Fibroblast of lung (primary cell): ENCODE measurements around the gene HNMT. TPM values are rescaled to one million over a fixed set of nuclear protein-coding genes. Genes with fewer than 3 reads are reported as not detected.

Source experiments
- DNase-seq, 2 donors: peaks; one replicate each; pipeline versions ENCODE4 v3.0.0 to v3.0.0-alpha.2; 2010; ENCODE audit warnings: low read depth in 2 of 2
- H2AFZ ChIP-seq: 2 replicates; pipeline ENCODE4 v1.5.1; 2012; ENCODE audit warnings: low read length, control low read depth, inconsistent platforms
- H3K27ac ChIP-seq: 2 replicates; pipeline ENCODE4 v1.5.1; 2011; ENCODE audit warnings: low read length, control low read depth; ENCODE audit not compliant: insufficient read depth
- H3K27me3 ChIP-seq: 2 replicates; pipeline ENCODE4 v1.5.1; 2011; ENCODE audit warnings: mild to moderate bottlenecking, low read length; ENCODE audit not compliant: control insufficient read depth, insufficient read depth
- H3K36me3 ChIP-seq: 2 replicates; pipeline ENCODE4 v1.5.1; 2011; ENCODE audit warnings: low read length; ENCODE audit not compliant: control insufficient read depth, insufficient read depth
- H3K4me1 ChIP-seq: 2 replicates; pipeline ENCODE4 v1.5.1; 2011; ENCODE audit warnings: low read length; ENCODE audit not compliant: control insufficient read depth, insufficient read depth; ENCODE audit errors: extremely low read depth
- H3K4me2 ChIP-seq: 2 replicates; pipeline ENCODE4 v1.5.1; 2011; ENCODE audit warnings: low read length, control low read depth; ENCODE audit not compliant: insufficient read depth; ENCODE audit errors: extremely low read depth
- H3K4me3 ChIP-seq, 4 experiments: fragments of 200-600 bp in 1 of 4; sonication (generic) in 1 of 4; replicated peaks in 1 of 4; 2 replicates each; pipeline ENCODE4 v1.5.1; 2011 to 2016; ENCODE audit warnings: low read length in 4 of 4, low read depth in 3 of 4, mild to moderate bottlenecking in 3 of 4, control low read depth in 2 of 4, inconsistent platforms in 1 of 4, mixed read lengths in 1 of 4; ENCODE audit not compliant: insufficient read depth in 1 of 4; ENCODE audit errors: control extremely low read depth in 1 of 4
- H3K79me2 ChIP-seq: 2 replicates; pipeline ENCODE4 v1.5.1; 2012; ENCODE audit warnings: mild to moderate bottlenecking, low read length, inconsistent platforms; ENCODE audit not compliant: control insufficient read depth, insufficient read depth
- H3K9ac ChIP-seq: 2 replicates; pipeline ENCODE4 v1.5.1; 2011; ENCODE audit warnings: mild to moderate bottlenecking, low read length, control low read depth; ENCODE audit not compliant: insufficient read depth
- H3K9me3 ChIP-seq: 2 replicates; pipeline ENCODE4 v1.5.1; 2012; ENCODE audit warnings: low read depth, low read length; ENCODE audit not compliant: control insufficient read depth, insufficient read depth
- H4K20me1 ChIP-seq: 2 replicates; pipeline ENCODE4 v1.5.1; 2011; ENCODE audit warnings: low read length; ENCODE audit not compliant: control insufficient read depth, insufficient read depth; ENCODE audit errors: extremely low read depth
- CTCF ChIP-seq, 2 donors: IDR thresholded peaks in 1 of 2; conservative IDR thresholded peaks in 1 of 2; 1 replicate in 1 of 2; 2 replicates in 1 of 2; pipeline ENCODE4 v1.5.1; 2011 to 2012; ENCODE audit warnings: low read length in 2 of 2, control low read depth in 1 of 2, inconsistent platforms in 1 of 2, low read depth in 1 of 2, mild to moderate bottlenecking in 1 of 2
- EZH2 ChIP-seq: IDR thresholded peaks from 2 replicates; pipeline ENCODE4 v1.5.1; 2012; ENCODE audit warnings: low read length, control low read depth, mild to moderate bottlenecking; ENCODE audit errors: missing control alignments
- polyA plus RNA-seq, 2 donors: library from polyadenylated mRNA; depleted of rRNA in 1 of 2; stranded (reverse) in 1 of 2; unstranded in 1 of 2; fragments of >200 nt; gene quantifications; 2 replicates each; pipeline ENCODE4 v1.2.1, GENCODE V29; 2011 to 2012; ENCODE audit warnings: missing spikeins in 1 of 2
- total RNA-seq: library from RNA; depleted of rRNA; stranded (reverse); fragments of >200 nt; gene quantifications from 2 replicates; pipeline ENCODE4 v1.2.1, GENCODE V29; 2014

HNMT gene
- total and polyA plus RNA-seq, 2 donors (not counting 1 experiment from before 2014, with no cell fraction given) = 45.9 to 163 TPM

DNA sequence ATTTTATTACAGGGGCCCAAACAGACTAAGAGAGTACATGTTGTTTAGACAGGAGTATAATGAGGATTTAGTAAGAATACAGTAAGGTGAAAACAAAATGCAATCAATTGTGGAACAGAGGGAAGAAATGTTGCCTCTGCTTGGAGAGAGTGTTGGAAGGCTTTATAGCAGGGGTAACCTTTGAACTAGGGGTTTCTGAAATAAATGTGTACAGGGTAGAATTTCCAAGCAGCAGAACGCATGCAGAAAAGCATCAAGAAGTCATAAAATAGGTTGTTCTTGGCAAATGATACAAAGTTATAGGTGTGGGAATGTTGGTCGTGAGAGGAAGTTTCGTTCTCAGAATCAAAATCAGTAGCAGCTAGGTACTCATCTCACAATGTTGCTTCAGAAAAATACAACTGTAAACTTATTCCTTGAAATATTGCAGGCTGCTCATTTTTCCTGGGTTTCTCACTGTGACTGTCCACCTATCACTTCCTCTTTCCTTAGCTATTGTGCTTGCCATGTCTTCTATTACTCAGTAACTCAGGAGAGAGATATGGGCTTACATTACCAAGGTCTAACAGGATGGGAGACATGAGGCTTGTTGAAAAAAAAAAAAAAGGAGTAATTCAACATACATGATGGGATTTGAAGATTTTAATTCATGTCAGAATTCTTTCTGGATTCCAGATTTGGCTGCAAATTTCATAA is 17.1 kb upstream of the HNMT start:
- H3K27ac ChIP-seq = no peak overlapping the region
- H3K4me3 ChIP-seq = no peak overlapping the region
- no peaks in the 10 kb centered on the region for H3K9me3 ChIP-seq
- no peaks in the 10 kb centered on the region for H4K20me1 ChIP-seq
- no peaks in the 10 kb centered on the region for H3K4me1 ChIP-seq
- H3K36me3 ChIP-seq = no peaks in the 10 kb centered on the region
- TF ChIP-seq EZH2 (no peak), CTCF (conservative IDR thresholded peaks at IDR 0.05 in 1 of 2, IDR thresholded peaks at IDR 0.05 in 1 of 2; ENCODE audit: low read depth in 1 of 2, low read length in 2 of 2) (no peak)
- H3K9ac ChIP-seq = no peak overlapping the region
- no peak for DNase-seq
- no peak overlapping the region for H3K4me2 ChIP-seq
- H3K27me3 ChIP-seq = no peaks in the 10 kb centered on the region
- H2AFZ ChIP-seq = no peak overlapping the region
- H3K79me2 ChIP-seq = no peaks in the 10 kb centered on the region

DNA sequence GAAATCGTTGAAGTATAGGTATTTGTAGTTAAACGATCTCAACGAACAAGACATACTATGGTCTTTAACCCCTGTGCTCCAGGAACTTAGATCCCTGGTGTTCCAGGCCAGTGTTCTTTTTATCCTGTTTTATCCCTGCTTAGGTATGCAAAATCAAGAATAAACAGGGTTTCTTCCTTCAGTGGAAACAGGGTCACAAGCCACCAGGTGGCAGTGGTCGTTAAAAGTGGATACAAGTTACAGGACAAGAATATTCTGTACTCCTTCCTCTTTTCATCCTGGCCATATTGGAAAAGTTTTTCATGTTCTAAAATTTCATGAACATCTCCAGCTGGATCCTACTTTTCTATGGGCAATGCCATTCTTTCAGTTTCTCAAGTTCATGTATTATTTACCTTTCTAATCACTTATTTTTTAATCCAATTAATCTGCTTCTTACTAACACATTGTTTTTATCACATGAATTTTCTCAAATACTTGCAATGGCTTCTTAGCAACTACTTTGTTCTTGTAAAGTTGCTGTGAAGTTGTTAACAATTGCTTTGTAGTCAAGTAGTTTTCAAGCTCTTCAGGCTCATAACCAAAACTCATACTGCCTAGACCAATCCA is 16.4 kb upstream of the HNMT start:
- no peak overlapping the region for H2AFZ ChIP-seq
- H3K4me3 ChIP-seq = no peak overlapping the region
- H3K4me1 ChIP-seq = no peaks in the 10 kb centered on the region
- no peak overlapping the region for H3K27ac ChIP-seq
- TF ChIP-seq CTCF (conservative IDR thresholded peaks at IDR 0.05 in 1 of 2, IDR thresholded peaks at IDR 0.05 in 1 of 2; ENCODE audit: low read depth in 1 of 2, low read length in 2 of 2) = peak; percentile 74 to 77
- TF ChIP-seq EZH2 = no peak
- H3K79me2 ChIP-seq = no peaks in the 10 kb centered on the region
- DNase-seq = peak; percentile 66 to 85
- H3K27me3 ChIP-seq = no peaks in the 10 kb centered on the region
- H3K9me3 ChIP-seq = no peaks in the 10 kb centered on the region
- no peak overlapping the region for H3K4me2 ChIP-seq
- H4K20me1 ChIP-seq = no peaks in the 10 kb centered on the region
- H3K36me3 ChIP-seq = no peaks in the 10 kb centered on the region
- H3K9ac ChIP-seq = no peak overlapping the region

- no peak overlapping the region for H3K4me2 ChIP-seq
- no peak overlapping the region for H3K4me3 ChIP-seq
- no peak overlapping the region for H2AFZ ChIP-seq
Measured at GRCh38 chr2:137948894-137949293, 15.4 kb upstream of the HNMT start.

More at GRCh38 chr2:137948894-137949293, 15.4 kb upstream of the HNMT start:
- no peaks in the 10 kb centered on the region for H3K36me3 ChIP-seq
- no peak for DNase-seq
- H3K9me3 ChIP-seq = no peaks in the 10 kb centered on the region
- H3K79me2 ChIP-seq = no peaks in the 10 kb centered on the region
- no peaks in the 10 kb centered on the region for H3K27me3 ChIP-seq
- H3K9ac ChIP-seq = no peak overlapping the region
- no peaks in the 10 kb centered on the region for H4K20me1 ChIP-seq
- no peaks in the 10 kb centered on the region for H3K4me1 ChIP-seq
- H3K27ac ChIP-seq = no peak overlapping the region
- TF ChIP-seq EZH2 (no peak), CTCF (conservative IDR thresholded peaks at IDR 0.05 in 1 of 2, IDR thresholded peaks at IDR 0.05 in 1 of 2; ENCODE audit: low read depth in 1 of 2, low read length in 2 of 2) (no peak)
